Measurements from ENCODE around the gene ABCC9. TPM values are rescaled to one million over a fixed set of nuclear protein-coding genes. Genes with fewer than 3 reads are reported as not detected.

ABCC9 gene
- total RNA-seq = 1.6 and 4.5 TPM in 2 replicates

GRCh38 chr12:21940549-21941505 is at the start of gene ABCC9:
Gene ABCC9, minus strand, starts transcription at chr12:21941426. Its CDS starts 4,752 bp downstream, at chr12:21936674.

GRCh38 chr12:21774358-21775132 is 166.7 kb downstream of the ABCC9 start, which contains the start of gene KCNJ8:
Gene KCNJ8, minus strand, starts transcription at chr12:21774706. Its CDS starts 1,090 bp downstream, at chr12:21773616.

Other genes with a start within 250 kb of the ABCC9 start
- 0.58 and 2.3 TPM in 2 replicates for gene KCNJ8, start 166.7 kb downstream of the ABCC9 start, total RNA-seq
- 17.1 and 26.6 TPM in 2 replicates for gene CMAS, start 104.8 kb upstream of the ABCC9 start, total RNA-seq

Measured in pericardium fibroblast (primary cell).